ENCODE results near the gene MISP. TPM values are rescaled to one million over a fixed set of nuclear protein-coding genes. Genes with fewer than 3 reads are reported as not detected.
A peak's percentile ranks its signal among the peaks of the same experiment; 100 is the strongest.

The MISP gene
- total and polyA plus RNA-seq, 2 of the 4 experiments (the other 2 are of a cell fraction), result not detected

- dilution Hi-C loops (cut with HindIII; ENCODE audit: low sequenced_read_pairs, unreplicated experiment), result no loop called here
- H3K79me1 ChIP-seq (ENCODE audit: low read depth in 1 of 2, low read length in 2 of 2), result peaks cover 0 to 27% of the 10 kb centered on the region in 2 experiments; a peak in 2 of 4 replicates
- ChIA-PET POLR2A (ENCODE audit: unreplicated experiment) (no interaction called here), CTCF (interaction anchor here (1.1 kb wide), 1 partner anchor 31 kb away, joined by 4 read pairs; no protein-coding TSS in a partner anchor)
- H3K4ac ChIP-seq (ENCODE audit: low read depth, low read length), result no peak overlapping the region
- H3K9me3 ChIP-seq (ENCODE audit: control insufficient read depth, insufficient read depth, low read length), result no peaks in the 10 kb centered on the region
- in situ Hi-C loops (cut with MboI; ENCODE audit: low sequenced_read_pairs), result no loop called here
- DNase-seq (peak; percentile 44), ATAC-seq (ENCODE audit: low read depth) (no peak)
- no peak overlapping the region for H3K23ac ChIP-seq (ENCODE audit: low read depth, low read length)
- H4K20me1 ChIP-seq (ENCODE audit: insufficient read depth, low read length), result peaks cover 91% of the 10 kb centered on the region
- H4K5ac ChIP-seq (ENCODE audit: low read depth, low read length), result no peak overlapping the region
- H2AK5ac ChIP-seq (ENCODE audit: low read depth, low read length), result peak overlapping the region; percentile 24; the same call in 1 of the 2 replicates
- peak overlapping the region; percentile 9; the same call in 1 of the 2 replicates for H3K4me2 ChIP-seq (ENCODE audit: low read depth, low read length)
- H3K9ac ChIP-seq (ENCODE audit: low read depth, low read length), result no peak overlapping the region
- peaks cover 30% of the 10 kb centered on the region for H3K4me1 ChIP-seq (ENCODE audit: control insufficient read depth, insufficient read depth, low read length)
- no peak overlapping the region for H3K14ac ChIP-seq (replicated peaks; ENCODE audit: low read depth, low read length)
- H2BK15ac ChIP-seq (ENCODE audit: low read depth, low read length), result no peak overlapping the region
- H3K4me3 ChIP-seq (ENCODE audit: insufficient read depth, low read depth, low read length), result no peak overlapping the region
- H2AK9ac ChIP-seq (replicated peaks; ENCODE audit: low read depth, low read length, poor library complexity), result peak overlapping the region; percentile 76
- no peak overlapping the region for H2BK5ac ChIP-seq (ENCODE audit: low read depth, low read length, poor library complexity, severe bottlenecking)
- no peak overlapping the region for H3K27ac ChIP-seq (ENCODE audit: insufficient read depth, low read length)
- H3K27me3 ChIP-seq (ENCODE audit: control insufficient read depth, insufficient read depth, low read length), result no peaks in the 10 kb centered on the region
- intact Hi-C loops (cut with micrococcal nuclease), result no loop called here
- BruUV-seq (replicated peaks), result no TSS peak
- H3K9me1 ChIP-seq (ENCODE audit: insufficient read depth, low read length), result peaks cover 11% of the 10 kb centered on the region; the same call in 1 of the 2 replicates
- WGBS, 2 experiments (ENCODE audit: extremely low coverage in 2 of 2, insufficient read length in 1 of 2), result 72% methylated on average over 5 of the region's 23 CpGs; no CpG with 5 or more reads in 1 of the 2 experiments
- no peak overlapping the region for H3K18ac ChIP-seq (ENCODE audit: low read depth, low read length)
- H4K91ac ChIP-seq (ENCODE audit: insufficient read depth, low read depth, low read length), result no peak overlapping the region
- TF ChIP-seq CTCF (conservative IDR thresholded peaks at IDR 0.05; ENCODE audit: low read depth, low read length) (no peak), MAZ (IDR thresholded peaks at IDR 0.05; ENCODE audit: borderline replicate concordance, low read depth, low read length) (no peak)
- no peak overlapping the region for H3K56ac ChIP-seq (ENCODE audit: extremely low read depth, insufficient read depth, low read length)
- H3K36me3 ChIP-seq (ENCODE audit: control insufficient read depth, insufficient read depth, low read length), result peaks cover 64% of the 10 kb centered on the region
- H2BK120ac ChIP-seq (ENCODE audit: low read depth, low read length), result no peak overlapping the region
- H2AFZ ChIP-seq (replicated peaks; ENCODE audit: low read length, poor library complexity), result peak overlapping the region; percentile 19
- no peak overlapping the region for H2BK20ac ChIP-seq (ENCODE audit: low read depth, low read length)
- no peak overlapping the region for H4K8ac ChIP-seq (ENCODE audit: low read depth in 2 of 2, low read length in 2 of 2)
Observed at GRCh38 chr19:801861-802497, 51.1 kb downstream of the MISP start.
